GM12865 (cell line): Measurements from ENCODE around the gene TCEA3.

Experiments
- DNase-seq: peaks from one replicate; pipeline ENCODE4 v3.0.0; 2010; ENCODE audit warnings: low read depth
- H3K4me3 ChIP-seq: 2 replicates; pipeline ENCODE4 v1.5.1; 2011; ENCODE audit warnings: mild to moderate bottlenecking, low read depth, low read length, control low read depth
- TF ChIP-seq, protein P1 (sequence below): IDR thresholded peaks from 2 replicates; pipeline ENCODE4 v1.5.1; 2011; ENCODE audit warnings: low read length, control low read depth, low read depth, inconsistent platforms; ENCODE audit not compliant: insufficient read depth; ENCODE audit errors: missing control alignments

The TCEA3 gene

GRCh38 chr1:23453455-23454000, 29.0 kb upstream of the TCEA3 start:
- DNase-seq, result no peak
- H3K4me3 ChIP-seq, result no peak overlapping the region
- TF ChIP-seq, protein P1, sequence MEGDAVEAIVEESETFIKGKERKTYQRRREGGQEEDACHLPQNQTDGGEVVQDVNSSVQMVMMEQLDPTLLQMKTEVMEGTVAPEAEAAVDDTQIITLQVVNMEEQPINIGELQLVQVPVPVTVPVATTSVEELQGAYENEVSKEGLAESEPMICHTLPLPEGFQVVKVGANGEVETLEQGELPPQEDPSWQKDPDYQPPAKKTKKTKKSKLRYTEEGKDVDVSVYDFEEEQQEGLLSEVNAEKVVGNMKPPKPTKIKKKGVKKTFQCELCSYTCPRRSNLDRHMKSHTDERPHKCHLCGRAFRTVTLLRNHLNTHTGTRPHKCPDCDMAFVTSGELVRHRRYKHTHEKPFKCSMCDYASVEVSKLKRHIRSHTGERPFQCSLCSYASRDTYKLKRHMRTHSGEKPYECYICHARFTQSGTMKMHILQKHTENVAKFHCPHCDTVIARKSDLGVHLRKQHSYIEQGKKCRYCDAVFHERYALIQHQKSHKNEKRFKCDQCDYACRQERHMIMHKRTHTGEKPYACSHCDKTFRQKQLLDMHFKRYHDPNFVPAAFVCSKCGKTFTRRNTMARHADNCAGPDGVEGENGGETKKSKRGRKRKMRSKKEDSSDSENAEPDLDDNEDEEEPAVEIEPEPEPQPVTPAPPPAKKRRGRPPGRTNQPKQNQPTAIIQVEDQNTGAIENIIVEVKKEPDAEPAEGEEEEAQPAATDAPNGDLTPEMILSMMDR, result no peak

DNA sequence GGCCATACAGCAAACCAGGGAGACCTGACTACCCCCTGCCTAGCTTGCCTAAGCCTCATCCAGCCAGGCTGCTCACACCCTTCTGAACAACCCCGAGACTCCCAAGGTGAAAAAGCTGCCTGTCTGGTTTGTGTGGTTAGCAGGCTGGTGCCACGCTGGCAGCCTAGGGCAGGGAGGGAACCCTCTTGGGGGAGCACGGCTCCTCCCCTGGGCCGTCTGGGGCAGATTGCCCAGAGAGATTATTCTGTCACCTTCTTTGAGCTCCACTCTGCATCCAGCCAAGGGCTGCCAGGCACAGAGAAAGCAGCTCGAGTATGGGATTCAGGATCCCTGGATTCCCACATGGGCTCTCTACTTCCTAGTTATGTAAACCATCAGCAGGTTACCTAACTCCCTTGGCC, 27.5 kb upstream of the TCEA3 start:
- H3K4me3 ChIP-seq, result no peak overlapping the region
- no peak for DNase-seq
- TF ChIP-seq, protein P1, result no peak

DNA sequence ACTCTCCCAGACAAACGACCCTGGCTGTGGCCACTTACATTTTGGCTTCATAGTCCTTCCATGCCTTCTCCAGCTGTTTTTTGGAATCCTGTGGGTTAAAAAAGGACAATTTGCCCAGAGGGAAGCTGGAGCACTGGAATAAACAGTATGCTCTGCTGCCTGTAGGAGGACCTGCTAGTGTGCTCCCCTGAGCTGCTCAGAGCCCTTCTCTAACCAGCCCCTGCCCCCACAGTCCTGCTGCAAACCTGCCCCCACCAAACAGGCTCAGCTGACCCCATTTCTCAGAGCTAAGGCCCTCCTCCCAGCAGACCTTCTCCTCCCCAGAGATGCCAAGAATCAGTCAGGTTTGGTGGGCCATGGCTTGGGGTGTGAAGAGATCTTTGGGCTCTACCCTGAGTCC, 26.9 kb upstream of the TCEA3 start:
- DNase-seq, result no peak
- TF ChIP-seq, protein P1, result no peak
- H3K4me3 ChIP-seq, result no peak overlapping the region

DNA sequence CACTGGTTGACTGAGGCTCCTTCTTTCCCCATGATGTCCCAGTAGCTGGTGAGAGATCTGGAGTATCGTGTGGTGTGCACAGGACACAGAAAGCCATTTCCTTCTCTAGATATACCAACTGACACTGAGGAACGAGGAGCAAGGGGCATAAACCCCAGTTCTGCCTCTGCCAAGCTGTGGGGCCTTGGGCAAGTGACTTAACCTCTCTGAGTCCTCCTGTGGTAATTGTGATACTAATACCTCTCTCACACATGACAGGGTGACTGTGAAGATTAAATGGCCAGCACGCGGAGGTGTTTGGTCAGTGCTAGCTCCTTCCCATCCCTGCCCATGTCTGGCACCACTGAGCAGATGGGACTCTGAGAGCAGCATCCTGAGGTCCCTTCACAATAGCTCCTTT, 26.3 kb upstream of the TCEA3 start:
- no peak for DNase-seq
- H3K4me3 ChIP-seq, result no peak overlapping the region
- TF ChIP-seq, protein P1, result no peak

DNA sequence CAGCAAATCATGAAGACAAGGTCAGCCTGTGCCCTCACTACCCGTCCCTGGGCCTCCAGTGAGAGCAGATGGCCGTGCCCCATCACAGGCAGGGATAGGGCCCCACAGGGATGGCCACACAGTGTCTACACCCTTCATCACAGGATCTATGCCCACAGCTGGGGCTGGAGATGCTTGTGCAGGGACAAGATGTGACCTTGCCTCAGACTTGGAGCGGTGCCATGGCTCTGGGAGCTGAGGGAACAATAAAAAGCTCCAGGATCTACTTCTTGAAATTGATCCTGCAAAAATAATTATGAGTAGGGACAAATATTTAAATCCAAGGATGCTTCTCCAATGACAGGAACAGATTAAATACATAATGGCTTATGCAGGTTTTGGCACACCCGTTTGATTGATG, 25.4 kb upstream of the TCEA3 start:
- no peak for DNase-seq
- H3K4me3 ChIP-seq, result no peak overlapping the region
- TF ChIP-seq, protein P1, result no peak

DNA sequence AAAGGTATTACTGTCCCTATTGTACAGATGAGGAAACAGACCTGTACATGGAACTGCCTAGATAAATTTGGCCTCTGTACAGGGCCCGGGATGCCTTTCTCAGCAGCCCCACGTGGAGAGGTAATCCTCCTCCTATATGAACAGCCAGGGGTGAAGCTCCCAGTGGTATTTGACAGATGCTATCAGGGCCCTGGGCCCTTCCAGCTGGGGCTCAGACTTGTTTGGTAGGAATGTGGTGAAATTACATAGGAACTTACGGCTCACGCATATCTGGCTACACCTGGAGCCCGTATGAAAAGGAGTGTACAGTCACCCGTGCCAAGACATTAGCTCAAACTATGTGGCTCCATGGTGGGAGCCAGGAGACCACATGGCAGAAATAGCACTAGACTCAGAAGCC, 24.8 kb upstream of the TCEA3 start:
- no peak overlapping the region for H3K4me3 ChIP-seq
- no peak for DNase-seq
- TF ChIP-seq, protein P1, result no peak

- TF ChIP-seq, protein P1, result no peak
- DNase-seq, result no peak
- no peak overlapping the region for H3K4me3 ChIP-seq
Measured at GRCh38 chr1:23448846-23449245, 24.3 kb upstream of the TCEA3 start.
